Endothelial cell of hepatic sinusoid (primary cell): ENCODE results near the gene CEP89.
"Not testable (repeated sequence)": the region's sequence is repeated elsewhere in the genome, so short reads cannot be mapped to it uniquely, and the experiment has no call there.

Experiments
- in situ Hi-C: cut with HindIII; loops from 2 replicates; pipeline ENCODE4 v1.10.0; 2017; ENCODE audit warnings: low sequenced_read_pairs

CEP89 gene

GRCh38 chr19:32872391-32872790, 99.4 kb downstream of the CEP89 start:
- in situ Hi-C loops = no loop called here

GRCh38 chr19:32870981-32871451, 100.7 kb downstream of the CEP89 start:
- in situ Hi-C loops = no loop called here

- in situ Hi-C loops = no loop called here
Observed at GRCh38 chr19:32869966-32870573, 101.7 kb downstream of the CEP89 start.

GRCh38 chr19:32869369-32869965, 102.3 kb downstream of the CEP89 start, which contains the start of gene SLC7A9:
SLC7A9 (minus strand) TSS chr19:32869767; CDS start chr19:32868534, 1,233 bp downstream.
- in situ Hi-C loops = no loop called here

GRCh38 chr19:32868206-32868950, 103.4 kb downstream of the CEP89 start:
- in situ Hi-C loops = no loop called here

GRCh38 chr19:32867436-32867835, 104.3 kb downstream of the CEP89 start:
- in situ Hi-C loops = not testable (repeated sequence)

GRCh38 chr19:32866564-32867265, 105.0 kb downstream of the CEP89 start:
- in situ Hi-C loops = no loop called here

GRCh38 chr19:32866061-32866460, 105.7 kb downstream of the CEP89 start:
- in situ Hi-C loops = no loop called here

- in situ Hi-C loops = no loop called here
Observed at GRCh38 chr19:32865326-32865725, 106.4 kb downstream of the CEP89 start.

- in situ Hi-C loops = no loop called here
Observed at GRCh38 chr19:32864318-32865007, 107.3 kb downstream of the CEP89 start.

GRCh38 chr19:32863841-32864240, 107.9 kb downstream of the CEP89 start:
- in situ Hi-C loops = no loop called here

GRCh38 chr19:32863301-32863700, 108.5 kb downstream of the CEP89 start:
- in situ Hi-C loops = no loop called here

- in situ Hi-C loops = no loop called here
Observed at GRCh38 chr19:32862741-32863140, 109.0 kb downstream of the CEP89 start.

GRCh38 chr19:32862173-32862572, 109.6 kb downstream of the CEP89 start:
- in situ Hi-C loops = no loop called here

- in situ Hi-C loops = no loop called here
Observed at GRCh38 chr19:32861596-32861995, 110.2 kb downstream of the CEP89 start.

- in situ Hi-C loops = no loop called here
Observed at GRCh38 chr19:32859591-32859990, 112.2 kb downstream of the CEP89 start.

GRCh38 chr19:32858559-32858958, 113.2 kb downstream of the CEP89 start:
- in situ Hi-C loops = no loop called here

- in situ Hi-C loops = no loop called here
Observed at GRCh38 chr19:32858155-32858554, 113.6 kb downstream of the CEP89 start.

GRCh38 chr19:32857584-32857983, 114.2 kb downstream of the CEP89 start:
- in situ Hi-C loops = no loop called here

GRCh38 chr19:32856818-32857217, 114.9 kb downstream of the CEP89 start:
- in situ Hi-C loops = not testable (repeated sequence)

- in situ Hi-C loops = no loop called here
Observed at GRCh38 chr19:32852216-32852615, 119.5 kb downstream of the CEP89 start.
